ENCODE measurements around the gene MTMR1.

The MTMR1 gene

DNA sequence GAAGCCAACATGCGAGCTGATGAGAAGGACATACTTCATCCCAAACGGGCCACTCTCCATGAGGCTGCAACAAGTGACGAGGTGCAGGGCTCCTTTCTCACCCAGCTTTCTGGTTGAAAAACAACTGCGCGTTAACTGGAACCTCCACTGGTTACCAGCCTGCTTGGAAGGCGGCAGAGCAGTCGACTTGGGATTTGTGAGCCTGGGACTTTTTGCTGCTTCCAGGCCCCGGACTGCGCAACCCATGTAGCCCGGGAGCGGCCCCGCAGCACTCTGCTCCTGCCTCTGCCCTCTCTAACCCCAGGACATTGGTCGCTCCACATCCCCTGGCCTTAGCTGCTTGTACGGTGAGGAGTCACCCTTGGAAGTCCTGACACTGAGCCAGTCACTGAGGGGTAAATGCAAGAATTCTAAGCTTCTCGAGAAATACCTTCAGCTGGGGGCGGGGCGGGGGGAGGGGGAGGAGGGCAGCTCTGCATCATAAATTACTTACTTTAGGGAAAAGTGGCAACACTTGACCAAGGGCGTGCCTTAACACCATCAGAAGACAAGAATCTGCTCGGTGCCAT is 72.7 kb downstream of the MTMR1 start:
- DNase-seq (ENCODE audit: low read depth) = no peak
- no peak for TF ChIP-seq CTCF (conservative IDR thresholded peaks at IDR 0.05; ENCODE audit: low read depth, low read length)

DNA sequence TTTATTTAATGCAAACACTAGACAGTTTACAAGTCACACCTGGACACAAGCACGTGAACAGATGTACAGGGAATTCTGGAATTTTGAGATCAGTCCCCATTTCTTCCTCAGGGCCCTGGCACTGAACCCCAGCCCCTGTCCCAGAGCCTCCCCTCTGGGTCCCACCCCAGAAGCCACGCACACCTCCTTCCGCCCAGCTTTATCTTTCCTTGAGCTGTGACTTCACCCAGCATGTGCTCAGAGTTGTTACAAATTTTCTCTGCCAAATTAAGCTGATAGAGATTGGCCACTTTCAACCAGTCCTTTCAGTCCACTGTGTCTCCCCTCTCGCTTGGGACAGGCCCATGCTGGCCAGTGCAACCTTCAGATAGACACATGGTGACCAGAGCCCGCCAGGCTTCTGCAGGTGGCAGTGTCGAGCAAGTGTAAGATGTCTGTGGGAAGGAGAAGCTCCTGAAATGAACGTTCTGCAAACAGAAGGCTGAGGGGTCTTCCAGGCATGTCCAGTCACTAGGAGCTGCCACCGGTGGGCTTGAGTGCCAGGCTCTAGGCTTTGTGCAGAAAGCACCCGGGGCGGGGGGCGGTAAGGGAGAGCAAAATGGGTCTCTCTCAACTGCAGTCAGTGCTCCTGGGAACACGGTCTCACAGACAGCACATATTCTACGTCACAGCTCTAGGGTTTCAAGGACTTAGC is 73.3 kb downstream of the MTMR1 start:
- no peak overlapping the region for H3K4me3 ChIP-seq (ENCODE audit: low read depth, low read length)
- peak; percentile 29 for TF ChIP-seq CTCF (conservative IDR thresholded peaks at IDR 0.05; ENCODE audit: low read depth, low read length)
- no peak for DNase-seq (ENCODE audit: low read depth)

More for the DNA sequence above, 72.7 kb downstream of the MTMR1 start:
- no peak overlapping the region for H3K4me3 ChIP-seq (ENCODE audit: low read depth, low read length)

GRCh38 chrX:150767045-150767395 is 73.8 kb downstream of the MTMR1 start:
- TF ChIP-seq CTCF (conservative IDR thresholded peaks at IDR 0.05; ENCODE audit: low read depth, low read length) = no peak
- DNase-seq (ENCODE audit: low read depth) = no peak
- no peak overlapping the region for H3K4me3 ChIP-seq (ENCODE audit: low read depth, low read length)

GRCh38 chrX:150767475-150768131 is 74.4 kb downstream of the MTMR1 start:
- DNase-seq (ENCODE audit: low read depth) = peak; percentile 96
- TF ChIP-seq CTCF (conservative IDR thresholded peaks at IDR 0.05; ENCODE audit: low read depth, low read length) = no peak
- H3K4me3 ChIP-seq (ENCODE audit: low read depth, low read length) = no peak overlapping the region

- H3K4me3 ChIP-seq (ENCODE audit: low read depth, low read length) = no peak overlapping the region
- no peak for TF ChIP-seq CTCF (conservative IDR thresholded peaks at IDR 0.05; ENCODE audit: low read depth, low read length)
- peak; percentile 14 for DNase-seq (ENCODE audit: low read depth)
Measured at GRCh38 chrX:150768132-150768485, 74.9 kb downstream of the MTMR1 start.

- DNase-seq (ENCODE audit: low read depth) = no peak
- no peak for TF ChIP-seq CTCF (conservative IDR thresholded peaks at IDR 0.05; ENCODE audit: low read depth, low read length)
- no peak overlapping the region for H3K4me3 ChIP-seq (ENCODE audit: low read depth, low read length)
Measured at GRCh38 chrX:150768580-150769190, 75.5 kb downstream of the MTMR1 start.
